Measurements from ENCODE around the gene CDC6.

Gene CDC6

GRCh38 chr17:40329839-40330794, 42.4 kb downstream of the CDC6 start:
- DNase-seq (ENCODE audit: insufficient read length, low spot score) (no peak), FAIRE-seq (no peak)
- TF ChIP-seq CTCF (IDR thresholded peaks at IDR 0.05; ENCODE audit: insufficient read depth, missing control alignments) = no peak

GRCh38 chr17:40330850-40331470, 43.3 kb downstream of the CDC6 start:
- no peak for TF ChIP-seq CTCF (IDR thresholded peaks at IDR 0.05; ENCODE audit: insufficient read depth, missing control alignments)
- FAIRE-seq (no peak), DNase-seq (ENCODE audit: insufficient read length, low spot score) (no peak)

- DNase-seq (ENCODE audit: insufficient read length, low spot score) (no peak), FAIRE-seq (no peak)
These were observed 44.3 kb downstream of the CDC6 start for GRCh38 chr17:40331743-40332641.

GRCh38 chr17:40333781-40334448, 46.2 kb downstream of the CDC6 start:
- FAIRE-seq (no peak), DNase-seq (ENCODE audit: insufficient read length, low spot score) (no peak)
- TF ChIP-seq CTCF (IDR thresholded peaks at IDR 0.05; ENCODE audit: insufficient read depth, missing control alignments) = no peak

More at GRCh38 chr17:40331743-40332641, 44.3 kb downstream of the CDC6 start:
- TF ChIP-seq CTCF (IDR thresholded peaks at IDR 0.05; ENCODE audit: insufficient read depth, missing control alignments) = no peak

GRCh38 chr17:40335620-40336019, 47.9 kb downstream of the CDC6 start:
- no peak for TF ChIP-seq CTCF (IDR thresholded peaks at IDR 0.05; ENCODE audit: insufficient read depth, missing control alignments)
- DNase-seq (ENCODE audit: insufficient read length, low spot score) (no peak), FAIRE-seq (no peak)

GRCh38 chr17:40337351-40337750, 49.7 kb downstream of the CDC6 start:
- FAIRE-seq = no peak
- DNase-seq (ENCODE audit: insufficient read length, low spot score) = no peak
- no peak for TF ChIP-seq CTCF (IDR thresholded peaks at IDR 0.05; ENCODE audit: insufficient read depth, missing control alignments)

Measured in D721Med (cell line).